Neuronal stem cell (in vitro differentiated cells): ENCODE data around the gene MTFMT.
"Not testable (repeated sequence)": the region's sequence is repeated elsewhere in the genome, so short reads cannot be mapped to it uniquely, and the experiment has no call there.

Experiments used
- DNase-seq: peaks from one replicate; pipeline ENCODE4 v3.0.0-alpha.2; 2013; ENCODE audit warnings: low spot score
- H2AFZ ChIP-seq: one replicate; pipeline ENCODE4 v1.6.1; 2013; ENCODE audit warnings: mild to moderate bottlenecking, low read length, inconsistent platforms
- H2AK5ac ChIP-seq: 2 replicates; pipeline ENCODE4 v1.6.1; 2013; ENCODE audit warnings: low read depth, mild to moderate bottlenecking, inconsistent platforms, low read length, moderate library complexity, mixed read lengths
- H2BK120ac ChIP-seq: 2 replicates; pipeline ENCODE4 v1.6.1; 2013; ENCODE audit warnings: low read depth, mild to moderate bottlenecking, inconsistent platforms, low read length, moderate library complexity, mixed read lengths
- H2BK12ac ChIP-seq: one replicate; pipeline ENCODE4 v1.6.1; 2013; ENCODE audit warnings: low read length, inconsistent platforms
- H2BK15ac ChIP-seq: 2 replicates; pipeline ENCODE4 v1.6.1; 2013; ENCODE audit warnings: mild to moderate bottlenecking, low read length, inconsistent platforms, mixed read lengths
- H2BK5ac ChIP-seq: one replicate; pipeline ENCODE4 v1.6.1; 2013; ENCODE audit warnings: inconsistent platforms, mild to moderate bottlenecking, low read length, moderate library complexity
- H3K14ac ChIP-seq: one replicate; pipeline ENCODE4 v1.6.1; 2013; ENCODE audit warnings: low read length, inconsistent platforms
- H3K18ac ChIP-seq: 2 replicates; pipeline ENCODE4 v1.6.1; 2013; ENCODE audit warnings: low read length, inconsistent platforms
- H3K23ac ChIP-seq: 2 replicates; pipeline ENCODE4 v1.6.1; 2013; ENCODE audit warnings: low read depth, mild to moderate bottlenecking, mixed read lengths, low read length, inconsistent platforms; ENCODE audit not compliant: poor library complexity
- H3K27ac ChIP-seq: replicated peaks from 3 replicates; pipeline ENCODE4 v1.5.1; 2013; ENCODE audit warnings: low read length, inconsistent platforms
- H3K27me3 ChIP-seq, 3 experiments: 2 replicates each; pipeline ENCODE4 v1.6.1; 2013; ENCODE audit warnings: low read length in 3 of 3, mild to moderate bottlenecking in 2 of 3, inconsistent platforms in 1 of 3, low read depth in 1 of 3, mixed read lengths in 1 of 3, moderate library complexity in 1 of 3; ENCODE audit not compliant: control insufficient read depth in 3 of 3, insufficient read depth in 3 of 3
- H3K36me3 ChIP-seq, 2 donors: replicated peaks in 1 of 2; 2 replicates each; pipeline ENCODE4 v1.6.1; 2013; ENCODE audit warnings: low read length in 2 of 2; ENCODE audit not compliant: control insufficient read depth in 2 of 2, insufficient read depth in 2 of 2
- H3K4ac ChIP-seq: 2 replicates; pipeline ENCODE4 v1.6.1; 2013; ENCODE audit warnings: inconsistent platforms, mild to moderate bottlenecking, low read length, moderate library complexity
- H3K4me1 ChIP-seq, 2 donors: 1 replicate in 1 of 2; 2 replicates in 1 of 2; pipeline ENCODE4 v1.6.1; 2013; ENCODE audit warnings: low read length in 2 of 2, low read depth in 1 of 2; ENCODE audit not compliant: control insufficient read depth in 2 of 2, insufficient read depth in 1 of 2
- H3K4me2 ChIP-seq: one replicate; pipeline ENCODE4 v1.6.1; 2013; ENCODE audit warnings: mild to moderate bottlenecking, low read length, inconsistent platforms; ENCODE audit not compliant: insufficient read depth, poor library complexity, severe bottlenecking
- H3K4me3 ChIP-seq, 2 donors: 2 replicates each; pipeline ENCODE4 v1.5.1; 2013; ENCODE audit warnings: low read length in 2 of 2, mild to moderate bottlenecking in 2 of 2, inconsistent platforms in 1 of 2, moderate library complexity in 1 of 2
- H3K79me1 ChIP-seq: one replicate; pipeline ENCODE4 v1.6.1; 2013; ENCODE audit warnings: low read depth, mild to moderate bottlenecking, inconsistent platforms, low read length, moderate library complexity
- H3K9ac ChIP-seq: one replicate; pipeline ENCODE4 v1.6.1; 2013; ENCODE audit warnings: mild to moderate bottlenecking, low read depth, low read length, inconsistent platforms; ENCODE audit not compliant: poor library complexity
- H3K9me3 ChIP-seq, 2 donors: replicated peaks in 1 of 2; 2 replicates each; pipeline versions ENCODE3 to v1.6.1; 2013; ENCODE audit warnings: low read length in 2 of 2, mild to moderate bottlenecking in 2 of 2, inconsistent platforms in 1 of 2, low read depth in 1 of 2, mixed read lengths in 1 of 2, moderate library complexity in 1 of 2; ENCODE audit not compliant: control insufficient read depth in 2 of 2, insufficient read depth in 1 of 2
- H4K8ac ChIP-seq: one replicate; pipeline ENCODE4 v1.6.1; 2013; ENCODE audit warnings: low read depth, mild to moderate bottlenecking, inconsistent platforms, low read length, moderate library complexity
- H4K91ac ChIP-seq: one replicate; pipeline ENCODE4 v1.6.1; 2013; ENCODE audit warnings: low read length, low read depth, mild to moderate bottlenecking, inconsistent platforms; ENCODE audit not compliant: poor library complexity
- WGBS, 2 donors: extraction: QIAGEN DNeasy Blood & Tissue Kit; methylation state at CpG; one replicate each; pipeline ENCODE4 v1.1.7; 2013; ENCODE audit warnings: missing lambda C conversion rate in 2 of 2, mixed read lengths in 1 of 2; ENCODE audit not compliant: insufficient read length in 2 of 2, insufficient replicate concordance in 1 of 2; ENCODE audit errors: extremely low coverage in 2 of 2; 5-methylcytosine and 5-hydroxymethylcytosine counted together

Gene MTFMT

GRCh38 chr15:65026756-65027155 is 2.7 kb downstream of the MTFMT start:
- Histone ChIP-seq H4K91ac (no peak overlapping the region), H3K4me1 (peaks cover 0 to 5% of the 10 kb centered on the region in 2 donors), H3K14ac (no peak overlapping the region), H3K36me3 (peaks cover 11 to 48% of the 10 kb centered on the region in 2 donors), H2BK5ac (no peak overlapping the region), H3K27me3 (no peaks in the 10 kb centered on the region), H3K27ac (no peak overlapping the region), H2BK120ac (no peak overlapping the region), H3K4me2 (no peak overlapping the region), H4K8ac (no peak overlapping the region), H3K79me1 (peaks cover 4% of the 10 kb centered on the region), H3K9ac (no peak overlapping the region), H3K4ac (no peak overlapping the region), H2BK12ac (no peak overlapping the region), H3K23ac (no peak overlapping the region), H2AFZ (no peak overlapping the region), H3K18ac (no peak overlapping the region), H2BK15ac (no peak overlapping the region), H3K9me3 (no peaks in the 10 kb centered on the region), H2AK5ac (no peak overlapping the region), H3K4me3 (no peak overlapping the region)
- WGBS, 2 donors: no CpG with 5 or more reads among the region's 6 CpGs
- no peak for DNase-seq

GRCh38 chr15:65021488-65021887 is 8.0 kb downstream of the MTFMT start:
- H3K27ac ChIP-seq: no peak overlapping the region
- H2BK12ac ChIP-seq: no peak overlapping the region
- no peaks in the 10 kb centered on the region for H3K4me1 ChIP-seq
- no peak overlapping the region for H3K4me3 ChIP-seq
- no peak for DNase-seq
- H3K9me3 ChIP-seq: no peaks in the 10 kb centered on the region
- H4K91ac ChIP-seq: no peak overlapping the region
- no peak overlapping the region for H2AK5ac ChIP-seq
- no peak overlapping the region for H3K18ac ChIP-seq
- no peak overlapping the region for H3K4ac ChIP-seq
- no peak overlapping the region for H3K4me2 ChIP-seq
- H3K27me3 ChIP-seq: no peaks in the 10 kb centered on the region
- H3K14ac ChIP-seq: no peak overlapping the region
- H2BK5ac ChIP-seq: no peak overlapping the region
- no peak overlapping the region for H3K23ac ChIP-seq
- no peak overlapping the region for H3K9ac ChIP-seq
- no peak overlapping the region for H2BK120ac ChIP-seq
- no peak overlapping the region for H2BK15ac ChIP-seq
- no peaks in the 10 kb centered on the region for H3K79me1 ChIP-seq
- H3K36me3 ChIP-seq: peaks cover 13 to 93% of the 10 kb centered on the region in 2 donors
- no peak overlapping the region for H2AFZ ChIP-seq
- no peak overlapping the region for H4K8ac ChIP-seq

DNA sequence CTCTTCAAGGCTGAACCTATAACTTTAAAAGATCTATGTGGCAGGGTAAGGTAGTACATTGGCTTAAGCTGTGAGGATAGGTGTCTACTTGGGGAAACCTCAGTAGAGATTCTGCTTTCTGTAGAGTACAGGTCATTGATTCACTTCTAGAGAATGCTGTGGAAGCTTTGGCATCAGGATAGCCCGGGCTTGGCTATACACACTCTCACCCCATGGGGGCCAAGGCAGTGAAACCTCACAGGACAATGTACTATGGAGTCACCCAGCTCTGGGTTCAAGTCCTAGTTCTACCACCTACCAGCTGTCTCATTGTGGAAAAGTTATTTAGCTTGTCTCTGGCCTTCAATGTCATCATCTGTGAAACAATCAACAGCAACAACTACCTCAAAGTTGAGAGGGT is 9.0 kb downstream of the MTFMT start:
- Histone ChIP-seq H3K18ac (no peak overlapping the region), H3K27ac (no peak overlapping the region), H2BK12ac (no peak overlapping the region), H2AFZ (no peak overlapping the region), H3K4me3 (no peak overlapping the region), H3K27me3 (no peaks in the 10 kb centered on the region), H3K23ac (no peak overlapping the region), H3K4ac (no peak overlapping the region), H2BK5ac (no peak overlapping the region), H3K4me2 (no peak overlapping the region), H4K8ac (no peak overlapping the region), H3K9ac (no peak overlapping the region), H3K36me3 (peaks cover 6 to 93% of the 10 kb centered on the region in 2 donors), H3K79me1 (no peaks in the 10 kb centered on the region), H2BK120ac (no peak overlapping the region), H2AK5ac (no peak overlapping the region), H2BK15ac (no peak overlapping the region), H3K14ac (no peak overlapping the region), H4K91ac (no peak overlapping the region), H3K9me3 (no peaks in the 10 kb centered on the region), H3K4me1 (no peaks in the 10 kb centered on the region)
- no peak for DNase-seq
- no CpG with 5 or more reads among the region's 1 CpG for WGBS, 2 donors

GRCh38 chr15:65011198-65011597 is 18.2 kb downstream of the MTFMT start:
- H3K14ac ChIP-seq, H3K23ac ChIP-seq, H4K8ac ChIP-seq, H3K4me1 ChIP-seq, H3K27ac ChIP-seq, H2BK15ac ChIP-seq, H2BK120ac ChIP-seq, H3K79me1 ChIP-seq, H3K4me3 ChIP-seq, H2AK5ac ChIP-seq, H3K4ac ChIP-seq, H2BK5ac ChIP-seq, H3K4me2 ChIP-seq, H3K18ac ChIP-seq, H3K27me3 ChIP-seq, H2BK12ac ChIP-seq, H2AFZ ChIP-seq, DNase-seq, H4K91ac ChIP-seq, H3K9ac ChIP-seq: not testable (repeated sequence)
- peaks cover 5 to 25% of the 10 kb centered on the region in 2 donors for H3K9me3 ChIP-seq
- no CpG with 5 or more reads among the region's 4 CpGs for WGBS, 2 donors
- peaks cover 8 to 64% of the 10 kb centered on the region in 2 donors for H3K36me3 ChIP-seq
